Trophoblast cell (in vitro differentiated cells and primary cell): Measurements from ENCODE around the gene KLF16.

Experiments
- DNase-seq, 2 donors: peaks; one replicate each; pipeline ENCODE4 v3.0.0-alpha.2; 2016
- H2AFZ ChIP-seq: 2 replicates; pipeline ENCODE4 v1.6.1; 2013; ENCODE audit warnings: low read length, moderate library complexity, mild to moderate bottlenecking; ENCODE audit not compliant: insufficient read depth, poor library complexity
- H2AK5ac ChIP-seq: 2 replicates; pipeline ENCODE4 v1.6.1; 2013; ENCODE audit warnings: mild to moderate bottlenecking, low read length
- H2BK120ac ChIP-seq: 2 replicates; pipeline ENCODE4 v1.6.1; 2013; ENCODE audit warnings: low read length, mild to moderate bottlenecking, moderate library complexity; ENCODE audit not compliant: insufficient read depth, poor library complexity
- H2BK12ac ChIP-seq: 2 replicates; pipeline ENCODE4 v1.6.1; 2013; ENCODE audit warnings: mild to moderate bottlenecking, low read length, moderate library complexity
- H2BK5ac ChIP-seq: 2 replicates; pipeline ENCODE4 v1.6.1; 2013; ENCODE audit warnings: low read length, low read depth, moderate library complexity, mild to moderate bottlenecking; ENCODE audit not compliant: poor library complexity
- H3K14ac ChIP-seq: 2 replicates; pipeline ENCODE4 v1.6.1; 2013; ENCODE audit warnings: mild to moderate bottlenecking, low read length
- H3K18ac ChIP-seq: 2 replicates; pipeline ENCODE4 v1.6.1; 2013; ENCODE audit warnings: mild to moderate bottlenecking, low read length
- H3K23ac ChIP-seq: 2 replicates; pipeline ENCODE4 v1.6.1; 2013; ENCODE audit warnings: low read length
- H3K27ac ChIP-seq: 2 replicates; pipeline ENCODE4 v1.5.1; 2013; ENCODE audit warnings: low read depth, mild to moderate bottlenecking, inconsistent platforms, low read length, moderate library complexity
- H3K27me3 ChIP-seq: 2 replicates; pipeline ENCODE4 v1.6.1; 2013; ENCODE audit warnings: inconsistent platforms, mild to moderate bottlenecking, low read length, moderate library complexity; ENCODE audit not compliant: insufficient read depth
- H3K36me3 ChIP-seq, 2 experiments: 1 replicate in 1 of 2; 2 replicates in 1 of 2; pipeline ENCODE4 v1.6.1; 2013; ENCODE audit warnings: low read length in 2 of 2, mild to moderate bottlenecking in 2 of 2, moderate library complexity in 1 of 2; ENCODE audit not compliant: insufficient read depth in 2 of 2, control insufficient read depth in 1 of 2
- H3K4ac ChIP-seq: 2 replicates; pipeline ENCODE4 v1.6.1; 2013; ENCODE audit warnings: low read depth, mild to moderate bottlenecking, low read length, moderate library complexity
- H3K4me1 ChIP-seq, 2 experiments: 1 replicate in 1 of 2; 2 replicates in 1 of 2; pipeline ENCODE4 v1.6.1; 2013; ENCODE audit warnings: low read length in 2 of 2, mild to moderate bottlenecking in 2 of 2, moderate library complexity in 1 of 2; ENCODE audit not compliant: insufficient read depth in 2 of 2, control insufficient read depth in 1 of 2
- H3K4me2 ChIP-seq: 2 replicates; pipeline ENCODE4 v1.6.1; 2013; ENCODE audit warnings: inconsistent platforms, mild to moderate bottlenecking, low read length, moderate library complexity
- H3K4me3 ChIP-seq: 2 replicates; pipeline ENCODE4 v1.5.1; 2013; ENCODE audit warnings: mild to moderate bottlenecking, low read depth, low read length, inconsistent platforms
- H3K79me1 ChIP-seq: one replicate; pipeline ENCODE4 v1.6.1; 2013; ENCODE audit warnings: low read length
- H3K79me2 ChIP-seq: 2 replicates; pipeline ENCODE4 v1.6.1; 2013; ENCODE audit warnings: low read length, mild to moderate bottlenecking; ENCODE audit not compliant: control insufficient read depth, insufficient read depth, poor library complexity
- H3K9ac ChIP-seq: 2 replicates; pipeline ENCODE4 v1.6.1; 2013; ENCODE audit warnings: mild to moderate bottlenecking, low read length
- H3K9me3 ChIP-seq: 2 replicates; pipeline ENCODE4 v1.6.1; 2013; ENCODE audit warnings: low read depth, mild to moderate bottlenecking, control low read depth, inconsistent platforms, low read length; ENCODE audit not compliant: insufficient read depth
- H4K12ac ChIP-seq: 2 replicates; pipeline ENCODE4 v1.6.1; 2013; ENCODE audit warnings: low read depth, mild to moderate bottlenecking, low read length, moderate library complexity
- H4K8ac ChIP-seq: 2 replicates; pipeline ENCODE4 v1.6.1; 2013; ENCODE audit warnings: low read depth, mild to moderate bottlenecking, low read length, moderate library complexity
- H4K91ac ChIP-seq: one replicate; pipeline ENCODE4 v1.6.1; 2013; ENCODE audit warnings: low read depth, mild to moderate bottlenecking, low read length, moderate library complexity
- WGBS: extraction: QIAGEN DNeasy Blood & Tissue Kit; methylation state at CpG from one replicate; pipeline ENCODE4 v1.1.7; 2013; ENCODE audit warnings: missing lambda C conversion rate; ENCODE audit not compliant: insufficient read length, insufficient coverage; ENCODE audit errors: extremely low coverage; 5-methylcytosine and 5-hydroxymethylcytosine counted together

The KLF16 gene

DNA sequence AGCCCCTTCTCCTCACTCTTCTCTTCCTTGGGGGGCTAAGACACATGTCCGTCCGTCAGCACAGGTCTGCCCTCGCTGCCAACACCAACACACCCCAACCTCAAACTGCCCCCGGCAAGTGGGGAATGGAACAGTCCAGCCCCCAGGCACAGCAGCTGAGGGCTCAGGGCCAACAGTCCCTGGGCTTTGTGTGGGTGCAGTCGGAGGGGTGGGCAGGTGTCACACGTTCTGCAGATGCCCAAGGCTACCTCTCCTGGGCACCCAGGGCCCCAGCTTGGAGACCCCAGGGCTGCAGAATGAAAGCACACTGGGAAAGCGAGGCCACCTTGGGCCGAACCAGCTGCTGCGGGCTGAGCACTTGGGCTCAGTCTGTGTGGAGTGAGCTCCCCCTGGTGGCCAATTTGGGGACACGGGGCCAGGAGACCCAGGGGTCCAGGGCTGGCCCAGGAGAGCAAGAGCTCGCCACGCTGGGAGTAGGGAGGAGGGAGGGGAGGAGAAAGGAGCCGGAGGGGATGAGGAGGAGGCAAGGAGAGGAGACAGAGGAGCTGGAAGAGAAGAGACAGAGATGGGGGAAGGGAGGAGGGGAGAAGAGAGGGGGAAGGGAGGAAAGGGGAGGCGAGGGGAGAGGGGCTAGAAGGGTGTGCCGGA lies 37.3 kb downstream of the KLF16 start:
- WGBS = no CpG with 5 or more reads among the region's 15 CpGs

DNA sequence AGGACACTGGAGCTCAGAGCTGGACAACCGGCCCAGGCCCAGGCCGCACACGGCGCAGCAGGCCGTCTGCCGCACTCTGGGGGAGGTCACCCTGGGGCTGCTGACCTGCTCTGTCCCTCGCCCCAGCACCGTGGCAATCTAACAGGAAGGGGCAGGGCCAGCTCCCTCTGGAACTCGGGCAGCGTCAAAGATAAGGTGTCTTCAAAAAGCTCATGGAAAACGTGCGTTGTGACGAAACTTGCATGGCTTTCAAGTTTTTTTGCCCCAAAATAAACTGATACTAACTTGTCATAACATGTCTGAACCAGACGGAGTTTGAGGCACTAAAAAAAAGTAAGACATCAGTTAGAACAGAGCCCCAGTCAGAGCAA lies 39.1 kb downstream of the KLF16 start:
- Histone ChIP-seq H3K18ac (no peak overlapping the region), H4K8ac (no peak overlapping the region), H4K91ac (no peak overlapping the region), H3K4me1 (no peaks in the 10 kb centered on the region), H3K36me3 (peaks cover 79 to 83% of the 10 kb centered on the region in 2 experiments), H3K79me1 (no peaks in the 10 kb centered on the region), H2BK5ac (no peak overlapping the region), H3K4ac (no peak overlapping the region), H3K14ac (no peak overlapping the region), H3K23ac (no peak overlapping the region), H3K27me3 (no peaks in the 10 kb centered on the region), H3K9me3 (no peaks in the 10 kb centered on the region), H2BK12ac (no peak overlapping the region), H3K4me3 (no peak overlapping the region), H2AFZ (no peak overlapping the region), H4K12ac (no peak overlapping the region), H3K79me2 (no peaks in the 10 kb centered on the region), H3K9ac (no peak overlapping the region), H3K27ac (no peak overlapping the region), H3K4me2 (no peak overlapping the region), H2AK5ac (no peak overlapping the region), H2BK120ac (no peak overlapping the region)
- DNase-seq = no peak
- WGBS = no CpG with 5 or more reads among the region's 14 CpGs

More for the DNA sequence above, 37.3 kb downstream of the KLF16 start:
- no peak overlapping the region for H4K12ac ChIP-seq
- no peak overlapping the region for H2AK5ac ChIP-seq
- no peak overlapping the region for H3K23ac ChIP-seq
- no peak overlapping the region for H3K27ac ChIP-seq
- H3K4me3 ChIP-seq = no peak overlapping the region
- no peak overlapping the region for H2BK5ac ChIP-seq
- H3K14ac ChIP-seq = no peak overlapping the region
- H4K91ac ChIP-seq = no peak overlapping the region
- H3K4ac ChIP-seq = no peak overlapping the region
- DNase-seq = peak; percentile 77 to 92
- no peak overlapping the region for H2AFZ ChIP-seq
- H3K79me2 ChIP-seq = no peaks in the 10 kb centered on the region
- peaks cover 75 to 77% of the 10 kb centered on the region in 2 experiments for H3K36me3 ChIP-seq
- H2BK12ac ChIP-seq = no peak overlapping the region
- no peaks in the 10 kb centered on the region for H3K79me1 ChIP-seq
- no peak overlapping the region for H2BK120ac ChIP-seq
- H4K8ac ChIP-seq = no peak overlapping the region
- H3K18ac ChIP-seq = no peak overlapping the region
- no peaks in the 10 kb centered on the region for H3K27me3 ChIP-seq
- no peaks in the 10 kb centered on the region for H3K4me1 ChIP-seq
- no peaks in the 10 kb centered on the region for H3K9me3 ChIP-seq
- H3K9ac ChIP-seq = no peak overlapping the region
- no peak overlapping the region for H3K4me2 ChIP-seq

DNA sequence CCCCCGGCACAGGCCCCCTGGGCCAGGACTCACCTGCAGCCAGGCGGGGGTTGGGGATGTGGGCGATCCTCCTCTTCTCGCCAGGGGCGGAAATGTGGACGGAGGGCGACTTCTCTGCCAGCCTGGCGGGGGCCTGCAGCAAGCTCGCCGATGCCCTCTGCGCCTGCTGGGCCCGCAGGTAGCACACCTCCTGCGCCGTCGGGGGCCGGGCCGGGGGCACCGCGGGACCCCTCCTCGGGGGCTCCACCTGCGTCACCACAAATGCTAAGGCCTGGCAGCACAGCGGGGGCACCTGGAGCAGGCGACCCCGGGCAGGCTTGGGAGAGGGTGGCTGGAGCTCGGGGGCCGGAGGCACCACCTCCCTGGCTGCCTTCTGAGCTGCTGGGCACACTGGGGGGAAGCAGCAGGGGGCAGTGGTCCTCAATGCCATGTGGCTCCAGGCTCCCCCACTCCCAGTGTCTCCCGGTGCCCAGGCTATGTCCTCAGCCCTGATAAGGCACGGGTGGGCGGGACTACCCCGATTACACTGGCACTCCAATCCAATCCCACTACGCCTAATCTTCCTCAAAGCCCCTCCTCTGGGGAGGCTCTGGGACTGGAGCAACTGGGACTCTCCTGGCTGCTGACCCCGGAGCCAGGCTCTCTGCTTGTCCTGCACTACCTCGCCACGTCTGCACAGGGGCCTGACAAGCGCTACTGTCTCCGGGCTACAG lies 39.7 kb downstream of the KLF16 start:
- Histone ChIP-seq H4K8ac (no peak overlapping the region), H3K4me2 (no peak overlapping the region), H3K9me3 (no peaks in the 10 kb centered on the region), H3K79me1 (no peaks in the 10 kb centered on the region), H2BK5ac (no peak overlapping the region), H3K18ac (no peak overlapping the region), H2BK12ac (no peak overlapping the region), H3K9ac (no peak overlapping the region), H3K27me3 (no peaks in the 10 kb centered on the region), H2AFZ (no peak overlapping the region), H3K23ac (no peak overlapping the region), H3K4ac (no peak overlapping the region), H3K27ac (no peak overlapping the region), H4K12ac (no peak overlapping the region), H3K79me2 (no peaks in the 10 kb centered on the region), H2AK5ac (no peak overlapping the region), H4K91ac (no peak overlapping the region), H3K4me3 (no peak overlapping the region), H3K4me1 (no peaks in the 10 kb centered on the region), H3K36me3 (peaks cover 80 to 84% of the 10 kb centered on the region in 2 experiments), H2BK120ac (no peak overlapping the region), H3K14ac (no peak overlapping the region)
- no CpG with 5 or more reads among the region's 36 CpGs for WGBS
- no peak for DNase-seq

DNA sequence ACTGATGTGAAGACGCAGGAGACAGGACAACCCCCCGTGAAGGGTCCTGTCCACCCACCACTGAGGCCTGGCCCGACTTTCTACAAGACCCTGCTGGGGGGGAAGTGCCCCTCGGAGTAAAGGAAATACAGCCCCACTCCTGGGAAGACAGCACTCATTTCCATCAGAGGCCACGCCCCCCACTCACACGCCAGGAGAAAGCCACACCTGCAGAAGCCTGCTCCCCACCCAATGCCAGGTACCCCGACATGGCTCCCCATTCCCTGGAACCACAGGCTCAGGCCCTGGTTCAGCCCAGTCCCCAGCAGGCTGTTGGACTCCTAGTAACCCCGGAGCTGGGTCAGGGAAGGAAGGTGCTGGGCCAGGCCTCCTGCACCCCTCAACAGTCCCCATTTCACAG lies 40.4 kb downstream of the KLF16 start:
- Histone ChIP-seq H4K12ac (no peak overlapping the region), H2AFZ (no peak overlapping the region), H2BK12ac (no peak overlapping the region), H3K4me1 (no peaks in the 10 kb centered on the region), H3K18ac (no peak overlapping the region), H2BK5ac (no peak overlapping the region), H4K8ac (no peak overlapping the region), H3K4me2 (no peak overlapping the region), H4K91ac (no peak overlapping the region), H3K79me1 (no peaks in the 10 kb centered on the region), H2AK5ac (no peak overlapping the region), H3K9me3 (no peaks in the 10 kb centered on the region), H3K9ac (no peak overlapping the region), H3K27ac (no peak overlapping the region), H3K27me3 (no peaks in the 10 kb centered on the region), H3K23ac (no peak overlapping the region), H3K36me3 (peaks cover 81 to 84% of the 10 kb centered on the region in 2 experiments), H2BK120ac (no peak overlapping the region), H3K4me3 (no peak overlapping the region), H3K79me2 (no peaks in the 10 kb centered on the region), H3K4ac (no peak overlapping the region), H3K14ac (no peak overlapping the region)
- WGBS = no CpG with 5 or more reads among the region's 8 CpGs
- no peak for DNase-seq
